Activated CD8-positive, alpha-beta T cell treated with anti-CD3 and anti-CD28 coated beads for 36 hours (primary cell): ENCODE measurements around the gene TBCB. TPM values are rescaled to one million over a fixed set of nuclear protein-coding genes. Genes with fewer than 3 reads are reported as not detected.

Experiments used
- ATAC-seq: fragments of 200-7000 bp; cut with Tn5 transposase; one replicate; pipeline ENCODE4 v1.10.0; 2021; ENCODE audit warnings: mild to moderate bottlenecking, moderate library complexity
- CTCF ChIA-PET: fragments of 350-600 bp; sonication (Branson Sonifier 250); formaldehyde crosslinking; loops from one replicate; lab custom pipeline; 2021; ENCODE audit warnings: antibody characterized with exemption; lab: Charles Lee
- POLR2A ChIA-PET: fragments of 350-600 bp; sonication (Branson Sonifier 250); formaldehyde crosslinking; loops from one replicate; lab custom pipeline; 2021; ENCODE audit warnings: antibody characterized with exemption; lab: Charles Lee
- DNase-seq: peaks from one replicate; pipeline ENCODE4 v3.0.0-alpha.2; 2020
- H3K27ac Mint-ChIP-seq: one replicate; pipeline ENCODE4 v1.8.0; 2021; ENCODE audit warnings: mild to moderate bottlenecking, mixed read lengths
- H3K27me3 Mint-ChIP-seq: one replicate; pipeline ENCODE4 v1.8.0; 2021; ENCODE audit warnings: mixed read lengths
- H3K36me3 Mint-ChIP-seq: one replicate; pipeline ENCODE4 v1.8.0; 2021; ENCODE audit warnings: low read depth, mixed read lengths
- H3K4me1 Mint-ChIP-seq: one replicate; pipeline ENCODE4 v1.8.0; 2021; ENCODE audit warnings: low read depth, mixed read lengths
- H3K4me3 Mint-ChIP-seq: one replicate; pipeline ENCODE4 v1.8.0; 2021; ENCODE audit warnings: mild to moderate bottlenecking, moderate library complexity, mixed read lengths
- H3K9me3 Mint-ChIP-seq: one replicate; pipeline ENCODE4 v1.8.0; 2021; ENCODE audit warnings: mixed read lengths
- CTCF ChIP-seq: fragments of 200-600 bp; IDR thresholded peaks from one replicate; pipeline ENCODE4 v1.8.0; 2022; ENCODE audit warnings: antibody characterized with exemption, mild to moderate bottlenecking
- intact Hi-C: fragments of 100-400 bp; cut with micrococcal nuclease; formaldehyde crosslinking; loops from one replicate; pipeline ENCODE4 v1.10.0; 2022
- total RNA-seq, 2 experiments: library from RNA; stranded (reverse); gene quantifications; one replicate each; pipeline ENCODE4 v1.2.3, GENCODE V29; 2021

TBCB gene
- total RNA-seq, 2 experiments from 2014 or later = 74.9 to 81.7 TPM

- CTCF ChIA-PET = interaction anchor here (1.0 kb wide), 1 partner anchor 29 kb away, joined by 4 read pairs; no protein-coding TSS in a partner anchor
- H3K4me1 Mint-ChIP-seq = peaks cover 24% of the 10 kb centered on the region
- H3K27ac Mint-ChIP-seq = peak overlapping the region; percentile 87
- peak; percentile 86 for ATAC-seq
- peak; percentile 95 for DNase-seq
- peak overlapping the region; percentile 84 for H3K4me3 Mint-ChIP-seq
- no peak for TF ChIP-seq CTCF
- intact Hi-C loops = no loop called here
- peaks cover 31% of the 10 kb centered on the region for H3K36me3 Mint-ChIP-seq
- H3K9me3 Mint-ChIP-seq = no peaks in the 10 kb centered on the region
- POLR2A ChIA-PET = interaction anchor here (1.0 kb wide), 1 partner anchor 23 kb away, joined by 3 read pairs; no protein-coding TSS in a partner anchor
- H3K27me3 Mint-ChIP-seq = no peaks in the 10 kb centered on the region
Observed at GRCh38 chr19:36141039-36141927, 26.0 kb downstream of the TBCB start.

GRCh38 chr19:36142046-36142445, 26.8 kb downstream of the TBCB start:
- POLR2A ChIA-PET = interaction anchor here (1.0 kb wide), 1 partner anchor 23 kb away, joined by 3 read pairs; no protein-coding TSS in a partner anchor
- Mint-ChIP-seq H3K4me3 (peak overlapping the region; percentile 17), H3K27ac (peak overlapping the region; percentile 87), H3K27me3 (no peaks in the 10 kb centered on the region), H3K9me3 (no peaks in the 10 kb centered on the region), H3K36me3 (peaks cover 37% of the 10 kb centered on the region), H3K4me1 (peaks cover 18% of the 10 kb centered on the region)
- DNase-seq (no peak), ATAC-seq (no peak)
- TF ChIP-seq CTCF = no peak
- intact Hi-C loops = no loop called here
- CTCF ChIA-PET = interaction anchor here (1.3 kb wide), 1 partner anchor 28 kb away, joined by 4 read pairs; no protein-coding TSS in a partner anchor

DNA sequence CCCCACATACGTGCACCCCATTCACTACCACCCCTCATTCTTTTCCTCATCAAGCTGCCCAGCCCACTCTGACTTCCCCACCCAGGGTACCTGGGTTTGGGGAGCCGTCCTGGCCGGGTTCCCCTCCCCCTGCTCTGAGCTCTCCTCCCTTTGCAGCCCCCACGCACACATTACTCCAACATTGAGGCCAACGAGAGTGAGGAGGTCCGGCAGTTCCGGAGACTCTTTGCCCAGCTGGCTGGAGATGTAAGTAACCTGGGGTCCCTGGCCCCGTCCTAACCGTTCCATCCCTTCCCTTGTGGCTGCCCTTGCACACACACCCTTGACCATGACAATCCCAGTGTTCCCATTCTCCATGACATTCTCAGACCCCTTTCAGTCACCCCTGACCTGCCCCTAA, 27.2 kb downstream of the TBCB start:
- TF ChIP-seq CTCF = no peak
- ATAC-seq (no peak), DNase-seq (no peak)
- Mint-ChIP-seq H3K9me3 (no peaks in the 10 kb centered on the region), H3K4me1 (peaks cover 17% of the 10 kb centered on the region), H3K36me3 (peaks cover 39% of the 10 kb centered on the region), H3K27me3 (no peaks in the 10 kb centered on the region), H3K4me3 (peak overlapping the region; percentile 17), H3K27ac (no peak overlapping the region)
- intact Hi-C loops = no loop called here
- ChIA-PET CTCF (interaction anchor here (0.6 to 1.3 kb wide), 2 partner anchors 14 to 27 kb away, joined by 3 to 4 read pairs; no protein-coding TSS in a partner anchor), POLR2A (interaction anchor here (1.0 kb wide), 1 partner anchor 24 kb away, joined by 3 read pairs; no protein-coding TSS in a partner anchor)

DNA sequence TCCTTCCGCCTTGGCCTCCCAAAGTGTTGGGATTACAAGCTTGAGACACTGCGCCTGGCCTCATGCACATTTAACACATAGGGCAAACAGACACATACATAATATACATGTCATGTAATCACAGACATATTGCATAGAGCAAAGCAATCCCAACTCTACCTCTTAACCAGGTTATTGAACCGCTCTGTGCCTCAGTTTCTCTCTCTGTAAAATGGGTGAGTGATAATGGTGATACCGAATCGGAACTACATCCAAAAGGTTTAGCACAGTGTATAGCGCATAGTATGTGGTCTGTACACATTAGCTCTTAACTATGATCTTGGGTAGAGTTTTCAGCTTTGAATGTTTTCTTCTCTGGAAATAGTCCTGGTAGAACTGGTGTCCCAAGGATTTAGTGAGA, 29.4 kb downstream of the TBCB start:
- Mint-ChIP-seq H3K9me3 (no peaks in the 10 kb centered on the region), H3K4me1 (peaks cover 14% of the 10 kb centered on the region), H3K4me3 (no peak overlapping the region), H3K27me3 (no peaks in the 10 kb centered on the region), H3K27ac (no peak overlapping the region), H3K36me3 (peaks cover 49% of the 10 kb centered on the region)
- CTCF ChIA-PET = interaction anchor here (1.2 kb wide), 1 partner anchor 25 kb away, joined by 3 read pairs; no protein-coding TSS in a partner anchor
- DNase-seq (no peak), ATAC-seq (no peak)
- TF ChIP-seq CTCF = no peak
- intact Hi-C loops = no loop called here
- POLR2A ChIA-PET = interaction anchor here (0.6 to 1.3 kb wide), 3 partner anchors 8 to 10 kb away, joined by 3 to 4 read pairs (median 3); no protein-coding TSS in a partner anchor
